ENCODE data around the gene FOXD4L6.
"Not testable (repeated sequence)": the region's sequence is repeated elsewhere in the genome, so short reads cannot be mapped to it uniquely, and the experiment has no call there.

DNA sequence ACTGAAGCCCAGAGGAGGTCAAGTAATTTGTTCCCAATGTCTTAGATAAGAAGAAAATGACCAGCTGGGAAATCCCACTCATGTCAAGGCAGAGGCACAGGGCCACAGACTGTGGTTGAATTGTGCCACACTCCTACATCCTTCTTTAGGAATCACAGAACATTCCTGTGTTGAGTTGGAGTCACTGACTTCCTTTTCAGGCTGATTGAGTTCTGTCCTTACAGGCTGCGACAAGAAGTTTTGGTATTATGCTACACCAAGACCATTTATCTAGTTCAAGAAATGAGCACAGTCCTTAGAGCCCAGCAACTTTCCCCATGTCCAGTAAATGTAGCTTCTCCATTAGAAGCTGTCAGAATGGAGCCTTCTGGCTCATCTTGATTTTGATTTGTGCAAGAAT lies 38.1 kb downstream of the FOXD4L6 start:
- TF ChIP-seq, protein P1, sequence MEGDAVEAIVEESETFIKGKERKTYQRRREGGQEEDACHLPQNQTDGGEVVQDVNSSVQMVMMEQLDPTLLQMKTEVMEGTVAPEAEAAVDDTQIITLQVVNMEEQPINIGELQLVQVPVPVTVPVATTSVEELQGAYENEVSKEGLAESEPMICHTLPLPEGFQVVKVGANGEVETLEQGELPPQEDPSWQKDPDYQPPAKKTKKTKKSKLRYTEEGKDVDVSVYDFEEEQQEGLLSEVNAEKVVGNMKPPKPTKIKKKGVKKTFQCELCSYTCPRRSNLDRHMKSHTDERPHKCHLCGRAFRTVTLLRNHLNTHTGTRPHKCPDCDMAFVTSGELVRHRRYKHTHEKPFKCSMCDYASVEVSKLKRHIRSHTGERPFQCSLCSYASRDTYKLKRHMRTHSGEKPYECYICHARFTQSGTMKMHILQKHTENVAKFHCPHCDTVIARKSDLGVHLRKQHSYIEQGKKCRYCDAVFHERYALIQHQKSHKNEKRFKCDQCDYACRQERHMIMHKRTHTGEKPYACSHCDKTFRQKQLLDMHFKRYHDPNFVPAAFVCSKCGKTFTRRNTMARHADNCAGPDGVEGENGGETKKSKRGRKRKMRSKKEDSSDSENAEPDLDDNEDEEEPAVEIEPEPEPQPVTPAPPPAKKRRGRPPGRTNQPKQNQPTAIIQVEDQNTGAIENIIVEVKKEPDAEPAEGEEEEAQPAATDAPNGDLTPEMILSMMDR (IDR thresholded peaks at IDR 0.05): not testable (repeated sequence)
- not testable (repeated sequence) for TF ChIP-seq POLR2AphosphoS5, POLR2A (IDR thresholded peaks at IDR 0.05)

Data from prostate gland (tissue), 2 donors.